ENCODE data around the gene DIP2B. TPM values are rescaled to one million over a fixed set of nuclear protein-coding genes. Genes with fewer than 3 reads are reported as not detected.

DIP2B gene
- total RNA-seq, 1 experiment from 2014 or later: 20.0 TPM

DNA sequence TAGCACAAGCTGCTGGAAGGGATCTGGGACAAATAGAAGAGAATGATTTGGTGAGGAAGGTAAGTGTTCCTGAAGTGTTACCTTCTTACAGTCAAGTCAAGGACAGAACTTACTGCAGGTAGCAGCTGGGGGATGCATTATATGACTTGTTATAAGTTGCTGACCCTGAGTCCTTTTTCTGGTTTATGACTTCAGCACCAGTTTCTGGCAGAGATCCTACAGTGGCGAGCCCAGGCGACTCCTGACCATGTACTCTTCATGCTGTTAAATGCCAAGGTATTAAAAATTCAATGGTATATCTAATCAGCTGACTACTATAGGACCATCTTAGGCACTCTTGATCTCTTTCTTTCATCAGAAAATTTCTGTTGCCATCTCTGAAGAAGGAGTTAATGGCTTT is 214.0 kb downstream of the DIP2B start:
- TF ChIP-seq, protein P1, sequence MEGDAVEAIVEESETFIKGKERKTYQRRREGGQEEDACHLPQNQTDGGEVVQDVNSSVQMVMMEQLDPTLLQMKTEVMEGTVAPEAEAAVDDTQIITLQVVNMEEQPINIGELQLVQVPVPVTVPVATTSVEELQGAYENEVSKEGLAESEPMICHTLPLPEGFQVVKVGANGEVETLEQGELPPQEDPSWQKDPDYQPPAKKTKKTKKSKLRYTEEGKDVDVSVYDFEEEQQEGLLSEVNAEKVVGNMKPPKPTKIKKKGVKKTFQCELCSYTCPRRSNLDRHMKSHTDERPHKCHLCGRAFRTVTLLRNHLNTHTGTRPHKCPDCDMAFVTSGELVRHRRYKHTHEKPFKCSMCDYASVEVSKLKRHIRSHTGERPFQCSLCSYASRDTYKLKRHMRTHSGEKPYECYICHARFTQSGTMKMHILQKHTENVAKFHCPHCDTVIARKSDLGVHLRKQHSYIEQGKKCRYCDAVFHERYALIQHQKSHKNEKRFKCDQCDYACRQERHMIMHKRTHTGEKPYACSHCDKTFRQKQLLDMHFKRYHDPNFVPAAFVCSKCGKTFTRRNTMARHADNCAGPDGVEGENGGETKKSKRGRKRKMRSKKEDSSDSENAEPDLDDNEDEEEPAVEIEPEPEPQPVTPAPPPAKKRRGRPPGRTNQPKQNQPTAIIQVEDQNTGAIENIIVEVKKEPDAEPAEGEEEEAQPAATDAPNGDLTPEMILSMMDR (conservative IDR thresholded peaks at IDR 0.05): no peak
- H2BK120ac ChIP-seq (ENCODE audit: low read depth, low read length, poor library complexity, severe bottlenecking): no peak overlapping the region
- H3K23me2 ChIP-seq (ENCODE audit: insufficient read length, low read depth, low read length, poor library complexity, severe bottlenecking): no peaks in the 10 kb centered on the region
- no peak overlapping the region for H3K27ac ChIP-seq (ENCODE audit: insufficient read length, low read depth, low read length)
- H2BK12ac ChIP-seq (ENCODE audit: insufficient read length, low read depth, low read length): no peak overlapping the region
- no peaks in the 10 kb centered on the region for H3K79me1 ChIP-seq (ENCODE audit: insufficient read depth, low read depth, low read length, poor library complexity, severe bottlenecking)
- no peaks in the 10 kb centered on the region for H3K9me3 ChIP-seq (ENCODE audit: control insufficient read depth, low read depth, low read length)
- H2BK20ac ChIP-seq (ENCODE audit: low read depth, low read length, poor library complexity, severe bottlenecking): no peak overlapping the region
- Mint-ChIP-seq H3K4me3 (no peak overlapping the region), H3K27me3 (ENCODE audit: low read depth) (no peaks in the 10 kb centered on the region), H3K9me3 (no peaks in the 10 kb centered on the region), H3K4me1 (no peaks in the 10 kb centered on the region), H3K36me3 (ENCODE audit: insufficient read depth in 1 of 3, low read depth in 3 of 3) (peaks cover 32 to 63% (median 56%) of the 10 kb centered on the region in 3 experiments), H3K27ac (no peak overlapping the region)
- no peak overlapping the region for H3K4me2 ChIP-seq (ENCODE audit: insufficient read depth, insufficient read length, low read length)
- no peak overlapping the region for H2BK15ac ChIP-seq (ENCODE audit: low read depth, low read length)
- no peak overlapping the region for H4K8ac ChIP-seq (replicated peaks; ENCODE audit: insufficient read length, low read depth, low read length)
- H3K27me3 ChIP-seq (ENCODE audit: insufficient read depth, low read length): no peaks in the 10 kb centered on the region
- H4K20me1 ChIP-seq (ENCODE audit: control insufficient read depth, insufficient read depth, insufficient read length): no peaks in the 10 kb centered on the region
- no peak overlapping the region for H3K4ac ChIP-seq (ENCODE audit: low read depth, low read length)
- H3T11ph ChIP-seq (ENCODE audit: low read length): no peak overlapping the region
- H2AK5ac ChIP-seq (ENCODE audit: insufficient read length, low read length): no peak overlapping the region
- H3K14ac ChIP-seq (ENCODE audit: insufficient read depth, low read length): no peak overlapping the region
- H3K56ac ChIP-seq (ENCODE audit: insufficient read length, low read depth, low read length): no peak overlapping the region
- H3K4me1 ChIP-seq (ENCODE audit: insufficient read depth, low read length): no peaks in the 10 kb centered on the region
- H2BK5ac ChIP-seq (ENCODE audit: insufficient read length, low read length): no peak overlapping the region
- H2AFZ ChIP-seq (ENCODE audit: low read length): no peak overlapping the region
- no peak overlapping the region for H4K91ac ChIP-seq (ENCODE audit: insufficient read length, low read depth, low read length)
- no peak overlapping the region for H3K9ac ChIP-seq (ENCODE audit: extremely low read depth, insufficient read length, low read length)
- H4K5ac ChIP-seq (ENCODE audit: insufficient read length, low read depth, low read length): no peak overlapping the region
- DNase-seq: no peak
- no peak overlapping the region for H3K18ac ChIP-seq (ENCODE audit: insufficient read length, low read depth, low read length)
- H3K79me2 ChIP-seq (ENCODE audit: insufficient read depth, low read length): no peaks in the 10 kb centered on the region
- WGBS (ENCODE audit: extremely low coverage, insufficient read length, low lambda C conversion rate): no CpG with 5 or more reads among the region's 2 CpGs
- H3K23ac ChIP-seq (ENCODE audit: insufficient read length, low read depth, low read length): no peak overlapping the region

Measured in H9 (cell line).